GM18517 (cell line): ENCODE data around the gene TMEM225B.
"Not testable (repeated sequence)": the region's sequence is repeated elsewhere in the genome, so short reads cannot be mapped to it uniquely, and the experiment has no call there.

Experiments
- ATAC-seq: cut with Tn5 transposase; IDR thresholded peaks from one replicate; pipeline ENCODE4 v1.9.1; 2021; ENCODE audit warnings: mild to moderate bottlenecking, moderate library complexity; ENCODE audit not compliant: unreplicated experiment

Gene TMEM225B

DNA sequence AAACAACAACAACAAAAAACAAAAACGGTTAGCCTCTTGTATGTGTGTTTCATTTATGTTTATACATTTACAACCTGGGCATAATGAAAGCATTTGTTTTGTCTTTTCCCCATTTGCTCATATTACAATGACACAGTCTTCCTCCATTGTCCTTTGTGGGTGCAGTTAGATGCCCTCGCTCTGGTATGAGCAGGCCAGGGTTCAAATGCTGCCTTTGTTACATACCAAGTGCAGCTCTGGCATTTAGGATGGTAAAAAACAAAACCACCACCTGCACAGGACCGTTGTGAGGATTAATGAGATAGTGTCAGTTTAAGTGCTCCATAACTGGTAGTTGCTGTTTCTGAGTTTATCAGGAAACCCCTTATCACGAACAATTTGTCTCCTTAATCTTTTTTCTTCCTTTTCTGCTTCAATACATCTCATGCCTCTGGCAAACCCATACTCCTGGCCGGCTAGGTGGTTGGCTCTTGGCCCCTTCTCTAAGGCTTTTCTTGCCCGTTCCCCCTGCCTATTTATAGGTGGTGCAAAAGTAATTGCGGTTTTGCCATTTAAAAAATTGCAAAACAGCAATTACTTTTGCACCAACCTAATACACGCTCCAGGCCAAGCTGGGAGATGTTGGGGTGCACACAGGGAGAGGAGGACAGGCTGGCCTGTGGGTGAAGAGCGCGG, 18.6 kb upstream of the TMEM225B start:
- no peak for ATAC-seq

DNA sequence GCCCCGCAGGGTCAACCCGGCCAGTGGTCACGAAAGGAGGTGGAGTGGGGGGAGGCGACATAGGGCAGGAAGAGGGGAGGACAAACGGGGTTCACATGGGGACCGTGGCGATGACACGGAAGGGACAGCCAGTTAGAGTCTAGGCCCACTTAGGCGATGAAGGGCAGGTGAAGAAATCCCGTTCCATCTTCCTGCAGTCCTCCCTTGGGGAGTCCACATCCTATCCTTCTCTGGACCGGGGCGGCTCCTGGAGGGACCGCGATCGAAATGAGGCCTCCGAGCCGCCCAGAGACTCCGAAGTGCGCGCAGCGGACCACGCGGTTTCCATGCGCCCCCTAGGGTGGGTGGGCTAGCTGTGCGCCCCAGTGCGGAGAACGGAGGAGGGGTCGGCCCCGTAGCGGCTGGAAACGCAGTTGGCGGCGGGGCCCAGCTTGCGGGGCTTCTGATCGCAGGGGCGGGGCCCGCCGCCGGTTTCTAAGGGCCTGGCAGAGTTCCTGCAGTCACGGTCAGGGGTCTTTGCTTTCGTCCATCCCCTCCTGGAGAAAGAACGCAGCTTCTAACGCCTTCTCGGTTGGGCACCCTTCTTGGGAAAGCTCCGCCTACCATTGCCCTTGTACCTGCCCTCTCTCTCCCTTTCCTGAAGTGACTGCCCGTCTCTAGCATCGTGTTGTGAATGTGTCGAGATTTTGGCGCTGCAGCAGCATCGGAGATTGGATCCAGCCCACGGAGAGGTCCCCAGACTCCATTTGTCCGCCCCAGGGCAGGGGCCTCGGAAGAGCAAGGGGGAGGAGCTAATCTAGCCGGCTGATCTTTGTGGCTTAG, 17.9 kb upstream of the TMEM225B start:
- no peak for ATAC-seq

DNA sequence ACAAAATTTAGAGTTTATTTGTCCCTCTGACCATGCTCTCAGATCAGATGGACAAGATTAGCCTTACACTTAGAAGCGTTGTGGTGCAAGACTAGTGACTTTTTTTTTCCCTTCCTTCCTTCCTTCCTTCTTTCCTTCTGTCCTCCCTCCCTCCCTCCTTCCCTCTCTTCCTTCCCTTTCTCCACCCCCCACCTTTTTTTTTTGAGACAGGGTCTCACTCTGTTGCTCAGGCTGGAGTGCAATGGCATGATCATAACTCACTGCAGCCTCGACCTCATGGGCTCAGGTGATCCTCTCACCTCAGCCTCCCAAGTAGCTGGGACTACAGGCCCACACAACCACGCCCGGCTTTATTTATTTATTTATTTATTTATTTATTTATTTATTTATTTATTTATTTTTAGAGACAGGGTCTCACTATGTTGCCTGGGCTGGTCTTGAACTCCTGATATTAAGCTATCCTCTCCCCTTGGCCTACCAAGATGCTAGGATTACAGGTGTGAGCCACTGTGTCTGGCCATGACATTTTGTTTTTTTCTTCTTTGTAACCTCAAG, 17.2 kb upstream of the TMEM225B start:
- not testable (repeated sequence) for ATAC-seq

DNA sequence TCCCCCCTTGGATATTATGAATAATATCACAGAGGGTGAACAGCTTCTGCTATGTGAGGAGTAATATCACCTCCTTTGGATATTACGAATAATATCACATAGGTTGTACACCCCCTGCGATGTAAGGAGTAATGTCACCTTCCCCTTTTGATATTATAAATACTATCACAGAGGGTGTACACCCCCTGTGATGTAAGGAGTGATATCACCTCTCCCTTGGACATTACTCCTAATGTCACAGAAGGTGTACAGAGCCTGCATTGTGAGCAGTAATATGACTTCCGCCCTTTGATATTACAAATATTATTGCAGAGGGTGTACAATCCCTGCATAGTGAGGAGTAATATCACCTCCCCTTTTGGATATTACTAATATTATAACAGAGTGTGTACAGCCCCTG, 9.2 kb upstream of the TMEM225B start:
- ATAC-seq, result no peak

DNA sequence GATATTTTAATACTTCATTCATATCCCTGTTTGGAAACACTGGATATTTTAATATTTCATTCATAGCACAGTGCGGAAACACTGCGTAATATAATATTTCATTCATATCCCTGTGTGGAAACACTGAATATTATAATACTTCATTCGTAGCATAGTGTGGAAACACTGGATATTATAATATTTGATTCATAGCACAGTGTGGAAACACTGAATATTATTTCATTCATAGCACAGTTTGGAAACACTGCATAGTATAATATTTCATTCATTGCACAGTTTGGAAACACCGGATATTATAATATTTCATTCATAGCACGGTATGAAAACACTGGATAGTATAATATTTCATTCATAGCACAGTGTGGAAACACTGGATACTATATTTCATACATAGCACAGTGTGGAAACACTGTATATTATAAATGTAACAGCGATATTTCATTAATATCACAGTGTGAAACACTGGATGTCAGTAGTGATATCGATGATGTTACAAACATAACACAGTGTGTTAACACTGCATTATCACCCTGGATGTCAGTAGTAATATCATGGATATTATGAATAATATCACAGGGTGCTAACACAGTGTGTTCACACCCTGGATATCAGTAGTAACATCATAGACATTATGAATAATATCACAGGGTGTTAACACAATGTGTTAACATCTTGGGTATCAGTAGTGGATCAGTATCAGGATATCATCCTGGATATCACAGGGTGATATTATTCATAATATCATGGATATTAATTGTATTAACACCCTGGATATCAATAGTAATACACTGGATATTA, 2.9 kb upstream of the TMEM225B start:
- no peak for ATAC-seq

DNA sequence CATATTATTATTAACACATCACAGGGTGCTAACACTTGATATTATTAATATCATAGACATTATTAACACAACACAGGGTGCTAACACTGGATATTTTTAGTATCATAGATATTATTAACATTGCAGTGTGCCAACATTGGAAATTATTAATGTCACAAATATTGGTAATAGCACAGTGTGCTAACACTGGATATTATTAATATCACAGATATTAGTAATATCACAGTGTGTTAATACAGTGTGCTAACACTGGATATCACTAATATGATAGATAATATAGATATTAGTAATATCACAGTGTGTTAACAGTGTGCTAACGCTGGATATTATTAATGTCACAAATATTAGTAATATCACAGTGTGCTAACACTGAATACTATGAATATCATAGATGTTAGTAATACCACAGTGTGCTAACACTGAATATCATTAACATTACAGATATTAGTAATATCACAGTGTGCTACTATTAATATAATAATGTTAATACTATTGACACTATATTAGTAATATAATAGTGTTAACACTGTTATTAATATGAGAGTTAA, 1.6 kb upstream of the TMEM225B start:
- no peak for ATAC-seq

DNA sequence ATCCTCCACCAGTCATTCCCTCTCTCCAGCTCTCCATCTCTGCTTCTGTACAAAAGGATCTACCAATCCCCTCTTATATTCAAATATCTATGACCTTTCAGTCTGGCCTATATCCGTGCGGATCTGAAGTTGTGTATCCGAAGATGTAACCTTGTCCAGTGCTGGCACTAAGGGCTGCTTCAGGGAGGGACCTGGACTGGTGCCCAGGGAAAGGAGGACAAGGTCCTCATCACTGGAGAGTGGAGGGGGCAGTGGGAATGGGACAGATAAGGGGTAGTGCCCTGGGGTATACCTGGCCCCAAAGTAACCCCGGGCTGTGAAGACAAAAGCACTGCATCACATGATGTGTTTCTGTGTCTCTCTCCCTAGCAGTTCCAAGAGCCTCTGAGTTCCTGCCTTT, 1.8 kb downstream of the TMEM225B start:
- ATAC-seq, result no peak

DNA sequence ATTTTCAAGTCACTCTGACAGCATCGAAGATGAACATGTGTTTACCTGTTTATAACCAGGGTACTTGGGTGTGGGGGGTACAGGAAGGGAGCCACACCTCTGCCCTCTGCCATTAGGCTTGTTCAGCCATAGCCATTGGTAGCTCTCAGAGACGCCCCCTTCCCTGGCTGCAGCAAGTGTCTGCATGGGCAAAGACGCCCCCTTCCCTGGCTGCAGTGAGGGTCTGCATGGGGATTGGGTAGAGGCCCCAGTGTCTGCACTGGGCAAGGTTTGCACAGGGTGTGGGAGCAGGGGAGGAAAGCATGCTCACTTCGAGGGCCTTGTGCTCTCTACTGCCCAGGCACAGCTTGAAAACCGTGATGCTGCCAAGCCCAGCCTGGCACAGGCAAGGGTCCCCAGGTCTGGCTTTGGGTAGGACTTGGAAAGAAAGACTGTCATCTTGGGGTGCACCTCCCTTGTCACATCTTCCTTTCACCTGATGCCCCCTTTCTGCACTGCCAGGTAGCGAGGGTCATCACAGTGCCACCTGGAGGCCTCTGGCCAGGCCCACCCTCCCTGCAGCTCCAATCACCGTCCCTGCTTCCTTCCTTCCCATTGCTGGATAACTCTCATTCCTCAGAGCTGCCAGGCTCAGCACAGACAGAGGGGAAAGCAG, 3.7 kb downstream of the TMEM225B start:
- ATAC-seq, result no peak

DNA sequence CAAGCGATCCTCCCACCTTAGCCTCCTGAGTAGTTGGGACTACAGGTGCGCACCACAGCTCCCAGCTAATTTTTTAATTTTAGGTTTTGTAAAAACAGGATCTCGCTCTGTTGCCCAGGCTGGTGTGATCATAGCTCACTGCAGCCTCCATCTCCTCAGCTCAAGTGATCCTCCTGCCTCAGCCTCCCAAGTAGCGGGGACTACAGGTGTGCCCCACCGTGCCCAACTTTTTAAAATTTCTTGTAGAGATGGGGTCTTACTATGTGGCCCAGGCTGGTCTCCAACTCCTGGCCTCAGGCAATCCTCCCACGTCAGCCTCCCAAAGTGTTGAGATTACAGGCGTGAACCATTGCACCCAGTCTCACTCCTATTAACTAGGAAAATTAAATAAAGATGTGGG, 7.5 kb downstream of the TMEM225B start:
- no peak for ATAC-seq

DNA sequence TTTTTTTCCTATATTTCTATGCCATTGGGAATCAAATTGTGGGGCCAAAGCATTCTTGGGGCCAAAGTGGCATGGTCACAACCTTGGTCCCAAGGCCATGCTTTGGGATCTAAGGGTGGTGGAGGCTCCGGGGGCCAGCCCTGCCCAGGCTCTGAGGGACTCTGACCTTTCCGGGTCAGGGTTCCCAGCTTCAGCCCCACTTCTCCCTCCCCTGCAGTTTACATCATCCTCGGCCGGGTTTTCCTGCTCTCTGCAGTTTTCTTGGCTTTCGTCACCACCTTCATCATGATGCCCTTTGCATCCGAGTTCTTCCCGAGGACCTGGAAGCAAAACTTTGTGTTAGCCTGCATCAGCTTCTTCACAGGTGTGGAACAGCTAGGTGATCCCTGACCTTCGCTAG, 8.5 kb downstream of the TMEM225B start:
- no peak for ATAC-seq

DNA sequence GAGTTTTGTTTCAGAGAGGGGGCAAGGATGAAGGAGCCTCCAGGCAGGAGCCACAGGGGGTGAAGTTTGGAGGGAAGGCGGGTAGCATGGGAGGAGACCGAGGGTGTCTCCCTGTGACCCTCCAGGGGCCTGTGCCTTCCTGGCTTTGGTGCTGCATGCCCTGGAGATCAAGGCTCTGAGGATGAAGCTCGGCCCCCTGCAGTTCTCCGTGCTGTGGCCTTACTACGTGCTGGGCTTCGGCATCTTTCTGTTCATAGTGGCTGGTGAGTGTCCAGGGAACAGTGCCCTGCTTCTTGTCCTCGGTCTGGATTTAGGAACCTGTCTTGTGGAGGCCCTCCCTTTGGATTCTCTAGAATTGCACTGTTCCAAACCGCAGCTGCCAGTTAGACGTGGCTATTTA, 9.5 kb downstream of the TMEM225B start:
- no peak for ATAC-seq

DNA sequence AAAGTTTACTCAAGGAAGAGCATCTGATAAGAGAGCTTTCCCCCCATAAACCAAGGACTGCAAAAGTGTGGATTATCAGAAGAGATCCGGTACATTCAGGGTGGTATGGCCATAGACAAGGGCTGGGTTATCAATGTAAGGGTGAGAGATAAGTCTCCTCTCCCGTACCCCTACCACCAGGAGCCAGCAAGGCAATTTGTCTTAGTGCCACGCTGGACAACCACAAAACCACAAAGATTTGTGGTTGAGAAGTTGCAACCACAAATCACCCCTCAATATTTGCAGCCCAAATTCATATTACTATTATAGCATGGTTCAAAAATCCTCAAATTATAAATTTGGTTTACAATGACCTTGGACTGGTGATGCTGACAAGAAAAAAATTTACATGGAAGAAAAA, 16.4 kb downstream of the TMEM225B start:
- no peak for ATAC-seq

DNA sequence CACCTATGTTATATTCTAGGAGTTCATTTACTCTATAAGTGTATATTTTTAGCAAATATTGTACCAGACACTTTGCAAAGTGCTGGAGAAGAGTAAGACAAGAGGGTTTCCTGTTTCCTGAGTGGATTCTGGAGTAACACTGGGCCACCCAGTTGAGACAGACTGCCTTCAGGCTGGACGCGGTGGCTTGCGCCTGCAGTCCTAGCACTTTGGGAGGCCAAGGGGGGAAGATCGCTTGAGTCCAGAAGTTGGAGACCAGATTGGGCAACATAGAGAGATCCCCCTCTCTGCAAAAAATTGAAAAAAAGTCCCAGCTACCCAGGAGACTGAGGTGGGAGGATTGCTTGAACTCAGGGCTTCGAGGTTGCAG, 17.9 kb downstream of the TMEM225B start:
- no peak for ATAC-seq

DNA sequence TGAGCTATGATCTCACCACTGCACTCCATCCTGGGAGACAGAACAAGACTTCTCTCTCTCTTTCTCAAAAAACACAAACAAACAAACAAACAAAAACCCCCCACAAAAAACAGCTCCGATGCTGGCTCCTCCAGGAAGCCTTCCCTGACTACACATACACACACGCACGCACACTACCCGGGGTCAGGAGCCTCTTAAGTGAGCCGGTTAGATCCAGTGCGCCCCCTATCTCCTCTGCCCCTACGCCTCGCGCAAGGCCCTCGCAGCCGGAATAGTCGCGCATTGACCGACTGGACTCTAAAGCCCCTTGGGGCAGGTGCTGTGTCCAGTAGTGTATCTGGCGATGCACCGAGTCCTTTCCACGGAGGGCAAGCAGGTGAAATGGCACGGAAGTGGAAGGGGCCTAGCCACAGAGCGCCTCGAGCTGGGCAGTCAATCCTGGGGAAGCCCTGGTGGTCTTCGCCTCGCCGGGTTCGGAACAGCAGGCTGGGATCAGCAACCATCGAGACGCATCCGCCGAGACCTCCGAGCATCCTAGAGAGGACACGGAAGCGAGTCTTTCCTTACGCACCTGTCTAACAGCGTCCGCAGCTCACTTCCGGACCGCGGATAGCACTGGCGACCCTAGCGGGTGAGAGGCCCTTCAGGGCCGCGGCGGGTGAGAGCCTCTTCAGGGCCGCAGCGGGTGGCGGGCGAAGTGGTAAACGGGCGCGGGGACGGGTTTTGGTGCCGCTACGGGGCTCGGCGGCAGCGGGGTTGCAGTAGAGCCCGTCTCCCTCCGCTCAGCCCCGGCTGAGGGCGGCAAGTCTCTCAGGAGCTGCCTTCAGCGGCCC, 18.5 kb downstream of the TMEM225B start, which contains the start of gene ZSCAN25:
TSS of gene ZSCAN25 (plus strand) at position 588 of the 833 bp plus-strand sequence. CDS start 2,661 bp downstream, outside the sequence.
- ATAC-seq, result peak; percentile 96

DNA sequence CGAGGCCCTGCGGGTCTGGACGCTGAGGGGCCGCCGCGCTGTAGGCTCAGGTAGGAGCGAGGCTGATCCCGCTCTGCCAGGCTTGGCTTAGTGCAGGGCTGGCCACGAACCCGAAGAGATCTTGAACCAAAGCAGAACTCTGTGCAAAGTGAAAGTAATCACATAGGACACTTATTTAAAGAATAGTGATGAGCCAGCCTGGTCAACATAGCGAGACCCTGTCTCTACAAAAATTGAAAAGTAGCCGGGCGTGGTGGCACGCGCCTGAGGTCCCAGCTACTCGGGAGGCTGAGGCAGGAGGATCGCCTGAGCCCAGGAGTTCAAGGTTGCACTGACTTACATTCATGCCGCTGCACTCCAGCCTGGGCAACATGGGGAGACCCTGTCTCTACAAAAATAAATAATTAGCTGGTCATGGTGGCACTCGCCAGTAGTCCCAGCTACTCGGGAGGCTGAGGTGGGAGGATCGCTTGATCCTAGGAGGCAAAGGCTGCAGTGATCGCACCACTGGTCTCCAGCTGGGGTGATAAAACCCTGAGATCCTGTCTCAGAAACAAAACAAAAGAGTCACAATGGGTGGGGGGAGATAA, 19.2 kb downstream of the TMEM225B start:
- no peak for ATAC-seq

DNA sequence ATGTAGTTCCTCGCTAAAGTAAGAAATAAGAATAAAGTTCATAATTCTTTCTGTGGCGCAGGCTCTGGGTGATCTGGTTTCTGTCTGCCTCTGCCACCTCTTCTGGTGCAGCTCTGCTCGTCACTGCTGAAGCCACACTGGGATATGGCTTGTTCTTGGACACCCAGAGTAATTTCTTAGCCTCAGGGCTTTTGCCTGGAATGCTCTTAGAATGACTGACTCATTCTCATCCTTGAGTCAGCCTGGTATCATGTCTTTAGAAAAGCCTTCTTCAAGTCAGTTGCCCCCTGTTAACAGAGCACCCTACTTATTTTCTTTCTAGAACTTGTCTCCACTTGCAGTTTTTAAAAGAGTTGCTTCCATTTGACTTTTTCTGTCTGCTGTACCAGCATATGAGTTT, 20.7 kb downstream of the TMEM225B start:
- ATAC-seq, result no peak

DNA sequence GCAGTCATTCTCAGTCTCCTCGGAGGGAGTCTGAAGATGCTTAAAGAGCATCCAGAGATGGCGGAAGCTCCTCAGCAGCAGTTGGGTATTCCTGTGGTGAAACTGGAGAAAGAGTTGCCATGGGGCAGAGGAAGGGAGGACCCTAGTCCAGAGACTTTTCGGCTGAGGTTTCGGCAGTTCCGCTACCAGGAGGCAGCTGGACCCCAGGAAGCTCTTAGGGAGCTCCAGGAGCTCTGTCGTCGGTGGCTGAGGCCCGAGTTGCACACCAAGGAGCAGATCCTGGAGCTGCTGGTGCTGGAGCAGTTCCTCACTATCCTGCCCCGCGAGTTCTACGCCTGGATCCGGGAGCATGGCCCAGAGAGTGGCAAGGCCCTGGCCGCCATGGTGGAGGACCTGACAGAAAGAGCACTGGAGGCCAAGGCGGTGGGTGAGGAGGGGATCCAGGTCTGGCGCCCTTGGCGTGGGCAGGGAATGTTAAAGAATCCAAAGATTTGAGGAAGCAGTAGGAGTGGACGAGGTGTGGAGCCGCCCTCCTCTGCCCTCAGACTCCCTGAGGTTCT, 21.6 kb downstream of the TMEM225B start:
- ATAC-seq, result no peak

DNA sequence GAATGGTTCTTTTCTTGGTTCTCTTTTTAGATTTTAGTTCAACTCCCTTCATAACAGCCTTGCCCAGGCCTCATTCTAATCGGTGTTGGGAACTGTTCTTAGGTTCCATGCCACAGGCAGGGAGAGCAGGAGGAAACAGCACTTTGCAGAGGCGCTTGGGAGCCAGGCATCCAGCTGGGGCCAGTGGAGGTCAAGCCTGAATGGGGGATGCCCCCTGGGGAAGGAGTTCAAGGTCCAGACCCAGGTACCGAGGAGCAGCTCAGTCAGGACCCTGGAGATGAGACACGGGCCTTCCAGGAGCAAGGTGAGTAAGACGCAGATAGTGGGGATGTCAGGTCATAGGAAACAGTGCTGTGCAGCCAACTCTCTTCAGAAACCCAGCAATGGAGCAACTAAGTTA, 23.2 kb downstream of the TMEM225B start:
- no peak for ATAC-seq

DNA sequence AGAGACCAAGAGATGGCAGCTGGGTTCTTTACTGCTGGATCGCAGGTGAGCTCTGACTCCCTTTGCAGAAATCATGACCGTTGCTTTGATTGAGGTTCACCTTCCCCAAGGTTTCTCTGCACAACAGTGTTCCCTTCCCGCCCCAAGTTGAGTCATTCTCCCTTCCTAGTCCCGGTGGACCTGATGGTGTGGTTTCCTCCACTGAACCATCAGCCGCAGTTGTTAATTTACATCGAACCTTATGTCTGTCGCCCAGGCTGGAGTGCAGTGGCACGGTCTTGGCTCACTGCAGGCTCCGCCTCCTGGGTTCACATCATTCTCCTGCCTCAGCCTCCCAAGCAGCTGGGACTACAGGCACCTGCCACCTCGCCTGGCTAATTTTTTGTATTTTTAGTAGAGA, 24.5 kb downstream of the TMEM225B start:
- no peak for ATAC-seq
